A673 (cell line): Measurements from ENCODE around the gene SRGAP1.

Source experiments
- CTCF ChIP-seq: fragments of 300-800, 200-600 bp; sonication (generic); conservative IDR thresholded peaks from 2 replicates; pipeline ENCODE4 v1.5.1; 2017; ENCODE audit warnings: low read depth, mild to moderate bottlenecking, antibody characterized with exemption, low read length, moderate library complexity, mixed read lengths
- EZH2 ChIP-seq: fragments of 200-600 bp; sonication (generic); IDR thresholded peaks from 2 replicates; pipeline ENCODE4 v1.6.1; 2017; ENCODE audit warnings: borderline replicate concordance, low read depth, mild to moderate bottlenecking, mixed read lengths, antibody characterized with exemption, low read length; ENCODE audit not compliant: poor library complexity, severe bottlenecking

- no peak for TF ChIP-seq CTCF
- TF ChIP-seq EZH2 = no peak
Measured at GRCh38 chr12:64064240-64064639, 219.7 kb downstream of the SRGAP1 start.
